Measurements from ENCODE around the gene AUP1.
"Not testable (repeated sequence)": the region's sequence is repeated elsewhere in the genome, so short reads cannot be mapped to it uniquely, and the experiment has no call there.

The AUP1 gene

GRCh38 chr2:74529357-74530238 lies at the start of gene AUP1, which contains the start of gene HTRA2:
Gene AUP1 (minus strand): TSS chr2:74529706. CDS start chr2:74529629, 77 bp downstream.
Gene HTRA2 (plus strand): TSS chr2:74529933. CDS start chr2:74530007, 74 bp downstream.
- peak; percentile 60 to 82 (median 76) for DNase-seq

- DNase-seq, result no peak
These were observed 48.9 kb upstream of the AUP1 start for GRCh38 chr2:74578408-74578807.

- no peak for DNase-seq
These were observed 47.9 kb upstream of the AUP1 start for GRCh38 chr2:74577448-74577847.

DNA sequence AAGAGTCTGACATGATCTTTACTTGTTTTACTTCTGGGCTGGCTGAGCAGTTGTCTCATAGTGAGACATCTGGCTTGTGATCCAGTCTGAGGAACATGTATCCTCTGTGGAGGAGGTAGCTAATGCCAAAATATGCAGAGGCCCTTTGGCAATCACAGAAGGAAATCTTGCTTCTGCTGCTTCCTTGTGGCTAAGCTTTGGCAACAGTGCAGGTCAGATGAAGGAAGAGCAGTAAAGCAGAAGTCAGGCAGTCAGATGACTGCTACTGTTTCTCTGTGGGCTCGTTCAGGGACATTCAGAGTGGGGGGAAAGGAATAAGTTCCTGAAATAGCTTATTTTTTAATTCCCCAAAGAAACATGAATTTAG lies 47.3 kb upstream of the AUP1 start:
- no peak for DNase-seq

DNA sequence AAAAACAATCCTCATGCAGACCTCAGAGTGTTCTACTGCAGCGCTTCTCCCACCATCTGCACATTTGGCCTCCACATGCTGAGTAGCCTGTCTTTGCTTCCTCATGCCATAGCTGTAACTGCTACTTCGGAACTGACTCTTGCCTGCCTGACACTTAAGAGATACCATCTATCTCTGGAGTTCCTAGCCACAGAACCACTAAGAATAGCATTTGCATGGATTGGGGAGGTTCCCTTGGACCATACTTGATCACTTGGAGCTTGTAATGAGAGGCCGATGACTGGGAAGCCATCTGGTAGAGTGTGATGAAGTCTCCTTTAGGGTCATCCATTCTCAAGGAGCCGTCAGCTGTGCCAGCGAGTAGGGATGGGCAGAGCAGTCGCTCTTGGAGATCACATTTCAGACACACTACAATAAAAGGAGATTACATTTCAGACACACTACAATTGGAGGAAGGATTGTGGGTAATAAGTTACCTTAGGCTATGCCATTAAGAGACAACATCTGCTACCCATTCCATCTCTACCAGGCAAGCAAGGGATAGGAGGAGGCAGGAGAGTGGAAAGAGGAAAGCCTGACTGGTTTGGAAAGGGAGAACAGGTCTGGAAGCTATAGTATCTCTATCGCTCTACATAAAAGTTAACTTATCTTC lies 46.8 kb upstream of the AUP1 start:
- DNase-seq, result no peak

GRCh38 chr2:74575320-74575719 lies 45.8 kb upstream of the AUP1 start:
- no peak for DNase-seq

- no peak for DNase-seq
These were observed 44.4 kb upstream of the AUP1 start for GRCh38 chr2:74573747-74574562.

DNA sequence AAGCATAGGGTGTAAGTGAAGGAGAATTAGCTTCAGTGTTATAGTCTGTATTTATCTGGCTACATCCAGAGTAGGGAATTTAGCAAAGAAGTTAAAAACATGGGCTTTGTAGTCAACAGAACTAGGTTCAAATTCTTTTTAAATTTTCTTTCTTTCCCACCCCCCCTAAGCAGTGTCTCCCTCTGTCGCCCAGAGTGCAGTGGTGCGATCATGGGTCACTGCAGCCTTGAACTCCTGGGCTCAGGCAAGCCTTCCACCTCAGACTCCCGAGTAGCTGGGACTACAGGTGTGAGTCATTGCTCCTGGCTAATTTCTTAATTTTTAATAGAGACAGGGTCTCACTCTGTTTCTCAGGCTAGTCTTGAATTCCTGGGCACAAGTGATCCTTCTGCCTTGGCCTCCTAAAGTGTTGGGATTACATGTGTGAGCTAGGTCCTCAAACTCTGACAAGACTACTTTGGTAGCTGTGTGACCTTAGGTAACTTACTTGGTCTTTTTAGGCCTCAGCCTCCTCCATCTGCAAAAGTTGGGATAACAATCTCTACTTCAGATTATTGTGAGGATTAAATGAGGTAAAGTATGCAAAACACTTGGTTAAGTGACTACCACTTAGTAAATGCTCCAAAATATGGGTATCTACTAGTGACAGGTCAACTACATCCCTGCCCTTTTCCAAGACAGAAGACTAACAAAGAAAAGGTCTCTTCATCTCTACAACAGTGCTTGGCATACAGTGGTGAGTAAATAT lies 42.8 kb upstream of the AUP1 start:
- no peak for DNase-seq

DNA sequence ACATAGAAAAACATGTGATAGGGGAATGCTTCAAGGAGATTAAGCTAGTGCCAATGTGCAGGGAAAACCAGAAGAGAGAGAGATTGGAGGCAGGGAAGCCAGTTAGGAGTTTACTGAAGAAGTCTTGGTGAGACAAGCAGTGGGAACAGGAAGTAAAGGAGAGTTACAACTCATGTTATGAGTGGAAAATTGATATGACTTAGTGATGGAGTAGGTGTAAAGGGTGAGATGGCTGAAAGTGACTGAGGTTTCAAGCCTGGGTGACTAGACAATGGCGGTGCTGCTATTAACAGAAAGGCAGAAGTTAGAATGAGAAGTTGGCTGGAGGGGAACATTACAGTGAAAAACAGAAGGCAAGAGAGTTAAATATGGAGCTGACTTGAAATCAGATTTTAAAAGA lies 41.6 kb upstream of the AUP1 start:
- no peak for DNase-seq

- no peak for DNase-seq
These were observed 40.2 kb upstream of the AUP1 start for GRCh38 chr2:74569686-74570085.

GRCh38 chr2:74567881-74568280 lies 38.4 kb upstream of the AUP1 start:
- no peak for DNase-seq

DNA sequence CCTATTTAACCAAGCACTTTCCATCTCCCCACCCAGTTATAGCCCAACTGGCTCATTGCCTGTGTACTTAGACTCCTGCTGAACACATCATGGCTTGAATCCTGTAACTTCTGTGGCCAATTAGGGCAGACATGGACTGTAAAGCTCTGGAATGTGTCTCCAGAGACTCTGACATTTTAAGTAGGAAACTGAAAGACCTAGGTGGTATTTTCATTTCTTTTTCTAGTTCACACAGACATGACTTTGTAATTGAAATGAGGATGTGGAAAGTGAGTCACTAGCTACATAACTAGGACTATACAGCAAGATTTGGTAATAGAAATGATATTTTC lies 37.2 kb upstream of the AUP1 start:
- DNase-seq, result no peak

GRCh38 chr2:74566076-74566753 lies 36.7 kb upstream of the AUP1 start:
- no peak for DNase-seq

GRCh38 chr2:74564222-74564621 lies 34.7 kb upstream of the AUP1 start:
- no peak for DNase-seq

DNA sequence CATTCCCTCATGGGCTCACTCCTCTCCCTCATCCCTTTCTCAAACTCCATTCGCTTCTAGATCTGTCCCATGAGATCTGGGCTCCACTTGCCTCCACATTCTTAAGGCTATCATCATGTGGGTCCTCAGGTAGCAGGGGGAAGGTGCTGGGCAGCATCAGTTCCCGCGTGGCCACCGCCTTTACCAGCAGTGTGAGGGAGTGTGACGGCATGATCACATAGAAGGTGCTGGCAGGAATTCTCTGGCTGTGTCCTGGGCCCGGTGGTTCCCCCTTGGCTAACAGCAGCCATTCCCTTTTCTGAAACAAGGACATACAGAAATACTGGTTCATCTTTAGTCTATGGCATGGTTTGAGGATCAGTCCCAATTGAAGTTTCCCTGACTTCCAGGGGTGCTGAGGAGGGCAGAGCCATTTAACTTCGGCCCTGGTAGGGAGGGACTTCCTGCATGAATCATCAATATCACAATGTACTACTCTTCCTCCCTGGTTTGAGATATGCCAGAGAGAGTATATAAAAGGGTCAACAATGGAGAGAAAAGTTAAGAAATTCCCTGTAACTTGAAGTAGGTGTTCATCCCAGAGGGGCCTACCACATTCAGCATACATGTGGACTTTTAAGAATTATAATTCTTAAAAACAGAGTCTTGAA lies 32.7 kb upstream of the AUP1 start:
- DNase-seq, result no peak

- not testable (repeated sequence) for DNase-seq
These were observed 31.5 kb upstream of the AUP1 start for GRCh38 chr2:74561022-74561421.

DNA sequence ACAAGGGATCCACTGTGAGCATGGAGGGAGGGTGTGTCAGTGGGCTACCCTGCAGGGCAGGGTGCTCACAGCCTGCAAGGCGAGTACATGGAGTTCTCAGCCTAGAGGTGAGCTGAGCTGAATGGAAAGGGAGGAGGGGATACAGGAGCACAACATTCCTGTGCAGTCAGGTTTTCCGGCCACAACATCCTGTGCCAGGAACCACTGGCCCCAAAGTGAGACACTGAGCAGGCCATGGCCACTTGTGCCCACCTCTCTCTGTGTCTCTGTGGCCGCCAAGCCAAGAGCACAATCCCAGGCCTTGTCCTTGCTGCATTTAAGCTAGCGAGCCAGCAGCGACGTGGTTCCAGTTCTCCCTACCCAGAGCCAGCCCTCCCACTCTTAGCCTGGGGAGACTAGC lies 31.1 kb upstream of the AUP1 start:
- DNase-seq, result no peak

DNA sequence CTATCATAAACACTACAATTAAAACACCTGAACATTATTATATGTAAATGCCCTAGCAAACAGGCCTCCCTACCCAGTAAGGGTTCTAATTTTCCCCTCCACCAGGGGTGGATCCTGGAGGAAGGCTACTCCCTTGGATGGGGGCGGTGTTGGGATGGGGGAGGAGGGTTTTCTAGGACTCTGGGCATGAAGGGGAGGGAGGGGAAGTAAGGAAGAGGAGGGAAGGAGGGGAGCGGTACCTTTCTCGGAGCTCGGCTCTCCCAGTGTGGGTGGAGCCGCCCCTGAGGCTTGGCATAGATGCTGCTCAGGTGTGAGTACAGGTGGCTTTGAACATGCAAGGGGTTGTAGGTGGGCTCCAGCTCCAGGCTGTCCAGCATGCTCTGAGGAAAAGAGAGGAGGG lies 30.4 kb upstream of the AUP1 start:
- DNase-seq, result no peak

- DNase-seq, result no peak
These were observed 29.1 kb upstream of the AUP1 start for GRCh38 chr2:74558284-74559230.

- no peak for DNase-seq
These were observed 27.4 kb upstream of the AUP1 start for GRCh38 chr2:74556831-74557370.

All from activated naive CD4-positive, alpha-beta T cell (primary cell).